CD4-positive, CD25-positive, alpha-beta regulatory T cell (primary cell): ENCODE measurements around the gene DNAJC5. TPM values are rescaled to one million over a fixed set of nuclear protein-coding genes. Genes with fewer than 3 reads are reported as not detected.
"Not testable (repeated sequence)": the region's sequence is repeated elsewhere in the genome, so short reads cannot be mapped to it uniquely, and the experiment has no call there.

Experiments
- ATAC-seq, 2 donors: fragments of 150-1000 bp; cut with Tn5 transposase; one replicate each; pipeline ENCODE4 v1.10.0; 2021; ENCODE audit warnings: low read depth in 2 of 2, moderate number of reproducible peaks in 2 of 2, moderate library complexity in 1 of 2
- DNase-seq, 3 donors: peaks; one replicate each; pipeline versions ENCODE4 v3.0.0 to v3.0.0-alpha.2; 2012 to 2022; ENCODE audit warnings: mixed read lengths in 1 of 3
- H3K27ac ChIP-seq: one replicate; pipeline ENCODE4 v1.7.0; 2013; ENCODE audit warnings: mild to moderate bottlenecking, low read length; ENCODE audit not compliant: insufficient read depth, poor library complexity, severe bottlenecking
- H3K27me3 ChIP-seq: one replicate; pipeline ENCODE4 v1.7.0; 2013; ENCODE audit warnings: low read length; ENCODE audit not compliant: control insufficient read depth, insufficient read depth
- H3K36me3 ChIP-seq: one replicate; pipeline ENCODE4 v1.7.0; 2013; ENCODE audit warnings: mild to moderate bottlenecking, low read length, moderate library complexity; ENCODE audit not compliant: control insufficient read depth, insufficient read depth
- H3K4me1 ChIP-seq: 2 replicates; pipeline ENCODE4 v1.7.0; 2013; ENCODE audit warnings: mild to moderate bottlenecking, low read length; ENCODE audit not compliant: insufficient read depth, control insufficient read depth, poor library complexity, severe bottlenecking
- H3K4me3 ChIP-seq: one replicate; pipeline ENCODE4 v1.7.0; 2013; ENCODE audit warnings: low read depth, mild to moderate bottlenecking, low read length, moderate library complexity
- H3K9me3 ChIP-seq, 2 experiments: 1 replicate in 1 of 2; 2 replicates in 1 of 2; pipeline ENCODE4 v1.7.0; 2013; ENCODE audit warnings: low read length in 2 of 2, mild to moderate bottlenecking in 1 of 2, moderate library complexity in 1 of 2; ENCODE audit not compliant: control insufficient read depth in 2 of 2
- H3K27ac Mint-ChIP-seq, 3 donors: one replicate each; pipeline ENCODE4 v1.8.0; 2020 to 2022; ENCODE audit warnings: mild to moderate bottlenecking in 3 of 3, mixed read lengths in 3 of 3, moderate library complexity in 2 of 3
- H3K27me3 Mint-ChIP-seq: one replicate; pipeline ENCODE4 v1.8.0; 2022; ENCODE audit warnings: mild to moderate bottlenecking, mixed read lengths
- H3K36me3 Mint-ChIP-seq: one replicate; pipeline ENCODE4 v1.8.0; 2020; ENCODE audit warnings: mixed read lengths
- H3K4me1 Mint-ChIP-seq, 4 donors: one replicate each; pipeline ENCODE4 v1.8.0; 2020 to 2022; ENCODE audit warnings: mixed read lengths in 4 of 4, mild to moderate bottlenecking in 1 of 4
- H3K4me3 Mint-ChIP-seq, 4 donors: one replicate each; pipeline ENCODE4 v1.8.0; 2020 to 2022; ENCODE audit warnings: mild to moderate bottlenecking in 4 of 4, mixed read lengths in 4 of 4, moderate library complexity in 3 of 4
- H3K9me3 Mint-ChIP-seq, 7 donors: one replicate each; pipeline ENCODE4 v1.8.0; 2020 to 2022; ENCODE audit warnings: mixed read lengths in 7 of 7, mild to moderate bottlenecking in 3 of 7, moderate library complexity in 2 of 7
- polyA plus RNA-seq, 4 donors: library from polyadenylated mRNA; unstranded; fragments of 300-500 nt; fragmentation: Illumina TruSeq; gene quantifications; one replicate each; pipeline ENCODE4 v1.2.3, GENCODE V29; 2021
- total RNA-seq: library from RNA; stranded (reverse); gene quantifications from one replicate; pipeline ENCODE4 v1.2.3, GENCODE V29; 2022

The DNAJC5 gene
- total and polyA plus RNA-seq, 5 donors from 2014 or later: 5.0 to 34.9 (median 6.1) TPM

GRCh38 chr20:63851548-63851943, 43.4 kb upstream of the DNAJC5 start:
- DNase-seq, ATAC-seq: not testable (repeated sequence)
- peaks cover 12% of the 10 kb centered on the region for H3K4me1 ChIP-seq

GRCh38 chr20:63853733-63854068, 41.2 kb upstream of the DNAJC5 start:
- DNase-seq, H3K9me3 ChIP-seq, ATAC-seq, H3K9me3 Mint-ChIP-seq, H3K27ac Mint-ChIP-seq, H3K27ac ChIP-seq, H3K36me3 ChIP-seq, H3K4me3 ChIP-seq, H3K27me3 ChIP-seq, H3K36me3 Mint-ChIP-seq, H3K4me3 Mint-ChIP-seq: not testable (repeated sequence)
- Mint-ChIP-seq H3K4me1 (peaks cover 0 to 30% (median 6%) of the 10 kb centered on the region in 4 donors), H3K27me3 (peaks cover 14% of the 10 kb centered on the region)
- H3K4me1 ChIP-seq: peaks cover 25% of the 10 kb centered on the region

More at GRCh38 chr20:63851548-63851943, 43.4 kb upstream of the DNAJC5 start:
- not testable (repeated sequence) for H3K4me1 Mint-ChIP-seq, H3K4me3 Mint-ChIP-seq, H3K36me3 Mint-ChIP-seq, H3K27me3 ChIP-seq, H3K36me3 ChIP-seq, H3K4me3 ChIP-seq, H3K27ac ChIP-seq, H3K9me3 Mint-ChIP-seq, H3K9me3 ChIP-seq
- Mint-ChIP-seq H3K27ac (peak overlapping the region in 1 of 3 donors; percentile 66), H3K27me3 (peaks cover 19% of the 10 kb centered on the region)

GRCh38 chr20:63854069-63854765, 40.7 kb upstream of the DNAJC5 start:
- Mint-ChIP-seq H3K36me3 (no peaks in the 10 kb centered on the region), H3K4me3 (no peak overlapping the region), H3K27ac (no peak overlapping the region), H3K27me3 (peaks cover 10% of the 10 kb centered on the region), H3K9me3 (peaks cover 0 to 2% (median 0%) of the 10 kb centered on the region in 7 donors), H3K4me1 (peaks cover 0 to 35% (median 9%) of the 10 kb centered on the region in 4 donors)
- H3K36me3 ChIP-seq: no peaks in the 10 kb centered on the region
- H3K9me3 ChIP-seq: no peaks in the 10 kb centered on the region
- DNase-seq (no peak), ATAC-seq (peak in 1 of 2 donors; percentile 28)
- no peak overlapping the region for H3K4me3 ChIP-seq
- H3K4me1 ChIP-seq: peaks cover 29% of the 10 kb centered on the region
- no peak overlapping the region for H3K27ac ChIP-seq
- no peaks in the 10 kb centered on the region for H3K27me3 ChIP-seq

GRCh38 chr20:63854766-63855362, 40.1 kb upstream of the DNAJC5 start:
- no peak for ATAC-seq
- DNase-seq: no peak
- H3K4me1 Mint-ChIP-seq: peaks cover 0 to 40% (median 10%) of the 10 kb centered on the region in 4 donors
- no peak overlapping the region for H3K27ac Mint-ChIP-seq
- no peaks in the 10 kb centered on the region for H3K9me3 ChIP-seq
- H3K27me3 Mint-ChIP-seq: peaks cover 10% of the 10 kb centered on the region
- no peaks in the 10 kb centered on the region for H3K36me3 Mint-ChIP-seq
- H3K4me1 ChIP-seq: peaks cover 29% of the 10 kb centered on the region
- H3K4me3 ChIP-seq: no peak overlapping the region
- H3K4me3 Mint-ChIP-seq: no peak overlapping the region
- no peak overlapping the region for H3K27ac ChIP-seq
- no peaks in the 10 kb centered on the region for H3K36me3 ChIP-seq
- no peaks in the 10 kb centered on the region for H3K27me3 ChIP-seq
- peaks cover 0 to 2% (median 0%) of the 10 kb centered on the region in 7 donors for H3K9me3 Mint-ChIP-seq

DNA sequence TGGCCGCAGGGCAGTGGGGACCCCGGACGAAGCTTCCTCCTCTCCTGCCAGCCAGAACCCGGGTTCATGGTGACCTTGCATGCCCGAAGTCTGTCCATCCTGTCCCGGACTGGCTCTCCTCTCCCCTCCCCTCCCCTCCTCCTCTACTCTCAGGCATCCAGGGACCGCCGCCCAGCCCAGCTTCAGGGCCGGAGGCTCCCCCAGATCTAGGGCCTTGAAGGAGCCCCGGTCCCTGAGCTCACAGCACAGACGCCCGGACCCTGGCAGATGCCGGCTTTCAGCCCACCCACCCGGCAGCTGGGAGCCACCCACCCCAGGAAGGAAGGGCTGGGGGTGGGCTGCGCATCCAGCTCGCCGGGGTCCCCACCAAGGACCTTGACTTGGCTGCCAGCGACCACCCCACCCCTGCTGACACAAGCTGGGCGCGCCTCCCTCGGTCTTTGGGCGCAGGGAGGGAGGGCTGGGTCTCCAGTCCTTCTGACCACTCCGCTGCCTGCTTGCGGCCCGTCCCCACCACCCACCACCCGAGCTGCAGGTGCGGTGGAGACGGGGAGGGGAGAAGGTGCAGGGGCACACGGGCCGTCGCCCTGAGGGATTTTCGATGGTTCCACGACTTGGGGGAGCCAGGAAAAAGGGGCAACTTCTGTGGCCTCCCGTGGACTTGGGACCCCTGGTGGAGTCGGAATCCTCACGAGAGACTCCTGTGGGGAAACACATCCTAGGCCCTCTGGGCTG, 39.4 kb upstream of the DNAJC5 start:
- H3K4me1 Mint-ChIP-seq: peaks cover 0 to 40% (median 10%) of the 10 kb centered on the region in 4 donors
- no peaks in the 10 kb centered on the region for H3K27me3 ChIP-seq
- DNase-seq: no peak

GRCh38 chr20:63856098-63856511, 38.8 kb upstream of the DNAJC5 start:
- Histone ChIP-seq H3K36me3 (no peaks in the 10 kb centered on the region), H3K4me3 (no peak overlapping the region), H3K4me1 (peaks cover 29% of the 10 kb centered on the region), H3K27ac (no peak overlapping the region), H3K9me3 (no peaks in the 10 kb centered on the region), H3K27me3 (no peaks in the 10 kb centered on the region)
- Mint-ChIP-seq H3K9me3 (peaks cover 0 to 1% (median 0%) of the 10 kb centered on the region in 7 donors), H3K4me1 (peaks cover 0 to 40% (median 10%) of the 10 kb centered on the region in 4 donors), H3K4me3 (no peak overlapping the region), H3K27ac (no peak overlapping the region), H3K36me3 (no peaks in the 10 kb centered on the region), H3K27me3 (peaks cover 4% of the 10 kb centered on the region)
- ATAC-seq (no peak), DNase-seq (no peak)

More for the DNA sequence above, 39.4 kb upstream of the DNAJC5 start:
- H3K36me3 Mint-ChIP-seq: no peaks in the 10 kb centered on the region
- Histone ChIP-seq H3K27ac (no peak overlapping the region), H3K4me1 (peaks cover 29% of the 10 kb centered on the region), H3K9me3 (no peaks in the 10 kb centered on the region), H3K4me3 (no peak overlapping the region), H3K36me3 (no peaks in the 10 kb centered on the region)
- H3K27me3 Mint-ChIP-seq: peaks cover 9% of the 10 kb centered on the region
- no peak for ATAC-seq
- no peak overlapping the region for H3K4me3 Mint-ChIP-seq
- H3K27ac Mint-ChIP-seq: no peak overlapping the region
- H3K9me3 Mint-ChIP-seq: peaks cover 0 to 2% (median 0%) of the 10 kb centered on the region in 7 donors

- no peaks in the 10 kb centered on the region for H3K9me3 Mint-ChIP-seq
Measured at GRCh38 chr20:63857764-63858392, 37.0 kb upstream of the DNAJC5 start.

More at GRCh38 chr20:63857764-63858392, 37.0 kb upstream of the DNAJC5 start:
- Mint-ChIP-seq H3K4me3 (peak overlapping the region in 1 of 4 donors; percentile 48), H3K36me3 (no peaks in the 10 kb centered on the region), H3K27ac (peak overlapping the region in 2 of 3 donors; percentile 71 to 94), H3K4me1 (peaks cover 0 to 38% (median 8%) of the 10 kb centered on the region in 4 donors), H3K27me3 (no peaks in the 10 kb centered on the region)
- DNase-seq (no peak), ATAC-seq (no peak)
- H3K27ac ChIP-seq: no peak overlapping the region
- peaks cover 29% of the 10 kb centered on the region for H3K4me1 ChIP-seq
- no peak overlapping the region for H3K4me3 ChIP-seq
- H3K9me3 ChIP-seq: no peaks in the 10 kb centered on the region
- H3K27me3 ChIP-seq: no peaks in the 10 kb centered on the region
- no peaks in the 10 kb centered on the region for H3K36me3 ChIP-seq
